Smooth muscle cell (in vitro differentiated cells): ENCODE results near the gene NR2C2AP. TPM values are rescaled to one million over a fixed set of nuclear protein-coding genes. Genes with fewer than 3 reads are reported as not detected.

Source experiments
- DNase-seq: peaks from one replicate; lab custom pipeline; 2025; ENCODE audit not compliant: unreplicated experiment; lab: John Stamatoyannopoulos, UW
- H2AFZ ChIP-seq: fragments of 200-600 bp; sonication (generic); 2 replicates; pipeline ENCODE4 v1.6.0; 2016; ENCODE audit warnings: antibody characterized with exemption, low read depth, mild to moderate bottlenecking
- H3F3A ChIP-seq: fragments of 200-600 bp; sonication (generic); 2 replicates; pipeline ENCODE4 v1.6.0; 2017; ENCODE audit warnings: antibody characterized with exemption, low read depth
- H3K27ac ChIP-seq: fragments of 200-600 bp; sonication (generic); 2 replicates; pipeline ENCODE4 v1.5.1; 2016; ENCODE audit warnings: low read depth, mild to moderate bottlenecking
- H3K27me3 ChIP-seq: fragments of 200-600 bp; sonication (generic); 2 replicates; pipeline ENCODE4 v1.6.1; 2016; ENCODE audit warnings: low read depth, mild to moderate bottlenecking
- H3K36me3 ChIP-seq: fragments of 200-600 bp; sonication (generic); 2 replicates; pipeline ENCODE4 v1.5.1; 2016; ENCODE audit warnings: low read depth
- H3K4me1 ChIP-seq: fragments of 200-600 bp; sonication (generic); 2 replicates; pipeline ENCODE4 v1.5.1; 2016; ENCODE audit warnings: low read depth
- H3K4me2 ChIP-seq: fragments of 200-600 bp; sonication (generic); 2 replicates; pipeline ENCODE4 v1.6.0; 2016; ENCODE audit warnings: mild to moderate bottlenecking
- H3K4me3 ChIP-seq: fragments of 200-600 bp; sonication (generic); 2 replicates; pipeline ENCODE4 v1.5.1; 2016; ENCODE audit warnings: mild to moderate bottlenecking
- H3K79me2 ChIP-seq: fragments of 200-600 bp; sonication (generic); 2 replicates; pipeline ENCODE4 v1.6.0; 2016; ENCODE audit warnings: low read depth, mild to moderate bottlenecking
- H3K9ac ChIP-seq: fragments of 200-600 bp; sonication (generic); 2 replicates; pipeline ENCODE4 v1.6.0; 2016; ENCODE audit warnings: low read depth
- H3K9me3 ChIP-seq: fragments of 200-600 bp; sonication (generic); replicated peaks from 2 replicates; pipeline ENCODE4 v1.5.1; 2016; ENCODE audit warnings: low read depth
- H4K20me1 ChIP-seq: fragments of 200-600 bp; sonication (generic); 2 replicates; pipeline ENCODE4 v1.6.0; 2016; ENCODE audit warnings: low read depth
- whole genome bisulfite sequencing: methylation state at CpG from one replicate; pipeline ENCODE4 v1.1.7; 2016; ENCODE audit warnings: low lambda C conversion rate; 5-methylcytosine and 5-hydroxymethylcytosine counted together
- polyA plus RNA-seq: library from polyadenylated mRNA; unstranded; fragments of >200 nt; fragmentation: Nextera tagmentation; extraction: Ambion mirVana; gene quantifications from 2 replicates; pipeline ENCODE4 v1.2.1, GENCODE V29; 2016
- total RNA-seq: library from RNA; depleted of rRNA; stranded (reverse); fragments of >200 nt; gene quantifications from 2 replicates; pipeline ENCODE4 v1.2.3, GENCODE V29; 2014
- TF ChIP-seq, protein P1 (sequence below): fragments of 200-600 bp; sonication (generic); IDR thresholded peaks from 2 replicates; pipeline ENCODE4 v1.5.1; 2017; ENCODE audit warnings: borderline replicate concordance, mild to moderate bottlenecking, antibody characterized with exemption; ENCODE audit not compliant: insufficient read depth, poor library complexity, severe bottlenecking

NR2C2AP gene
- total and polyA plus RNA-seq, 2 experiments from 2014 or later: 6.9 to 10.5 TPM

DNA sequence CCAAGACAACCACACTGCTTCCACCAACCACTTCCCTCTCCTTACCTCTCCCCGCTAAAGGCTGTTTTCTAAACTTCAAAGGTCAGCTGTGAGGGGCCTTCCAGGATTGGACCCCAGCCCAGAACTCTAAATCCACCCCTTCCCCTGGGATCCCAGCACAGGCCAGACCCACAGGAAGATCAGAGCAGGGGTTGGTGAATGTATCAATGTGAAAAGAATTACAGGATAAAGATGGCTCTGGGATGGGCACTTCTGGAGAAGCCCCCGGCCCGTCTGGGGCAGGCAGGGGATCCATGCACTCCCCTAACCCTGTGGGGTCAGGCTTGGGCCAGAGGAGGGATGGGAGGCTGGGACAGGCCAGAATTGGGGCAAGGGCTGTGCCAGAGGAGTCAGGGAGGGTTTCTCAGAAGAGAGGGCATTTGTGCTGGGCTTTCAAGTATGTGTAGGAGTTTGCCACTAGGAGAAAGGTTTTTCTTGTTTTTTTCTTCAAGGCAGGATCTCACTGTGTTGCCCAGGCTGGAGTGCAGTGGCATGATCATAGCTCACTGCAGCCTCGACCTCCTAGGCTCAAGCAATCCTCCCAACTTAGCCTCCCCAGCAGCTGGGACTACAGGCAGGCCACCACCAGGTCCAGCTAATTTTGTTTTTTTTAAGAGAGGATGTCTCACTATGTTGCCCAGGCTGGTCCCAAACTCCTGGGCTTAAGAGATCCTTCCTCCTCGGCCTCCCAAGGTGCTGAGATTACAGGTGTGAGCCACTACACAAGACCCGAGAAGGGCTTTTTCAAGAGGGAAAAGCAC lies 32.1 kb downstream of the NR2C2AP start:
- Histone ChIP-seq H3K4me3 (no peak overlapping the region), H3K9ac (no peak overlapping the region), H3K36me3 (no peaks in the 10 kb centered on the region), H3K4me2 (peak overlapping the region; percentile 81), H3K27me3 (no peaks in the 10 kb centered on the region), H4K20me1 (peaks cover 11% of the 10 kb centered on the region), H2AFZ (no peak overlapping the region), H3K79me2 (no peaks in the 10 kb centered on the region), H3K9me3 (no peaks in the 10 kb centered on the region), H3K4me1 (no peaks in the 10 kb centered on the region), H3F3A (no peaks in the 10 kb centered on the region), H3K27ac (no peak overlapping the region)
- TF ChIP-seq, protein P1, sequence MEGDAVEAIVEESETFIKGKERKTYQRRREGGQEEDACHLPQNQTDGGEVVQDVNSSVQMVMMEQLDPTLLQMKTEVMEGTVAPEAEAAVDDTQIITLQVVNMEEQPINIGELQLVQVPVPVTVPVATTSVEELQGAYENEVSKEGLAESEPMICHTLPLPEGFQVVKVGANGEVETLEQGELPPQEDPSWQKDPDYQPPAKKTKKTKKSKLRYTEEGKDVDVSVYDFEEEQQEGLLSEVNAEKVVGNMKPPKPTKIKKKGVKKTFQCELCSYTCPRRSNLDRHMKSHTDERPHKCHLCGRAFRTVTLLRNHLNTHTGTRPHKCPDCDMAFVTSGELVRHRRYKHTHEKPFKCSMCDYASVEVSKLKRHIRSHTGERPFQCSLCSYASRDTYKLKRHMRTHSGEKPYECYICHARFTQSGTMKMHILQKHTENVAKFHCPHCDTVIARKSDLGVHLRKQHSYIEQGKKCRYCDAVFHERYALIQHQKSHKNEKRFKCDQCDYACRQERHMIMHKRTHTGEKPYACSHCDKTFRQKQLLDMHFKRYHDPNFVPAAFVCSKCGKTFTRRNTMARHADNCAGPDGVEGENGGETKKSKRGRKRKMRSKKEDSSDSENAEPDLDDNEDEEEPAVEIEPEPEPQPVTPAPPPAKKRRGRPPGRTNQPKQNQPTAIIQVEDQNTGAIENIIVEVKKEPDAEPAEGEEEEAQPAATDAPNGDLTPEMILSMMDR: no peak
- DNase-seq: no peak
- 90% methylated on average over 6 of the region's 6 CpGs for WGBS

DNA sequence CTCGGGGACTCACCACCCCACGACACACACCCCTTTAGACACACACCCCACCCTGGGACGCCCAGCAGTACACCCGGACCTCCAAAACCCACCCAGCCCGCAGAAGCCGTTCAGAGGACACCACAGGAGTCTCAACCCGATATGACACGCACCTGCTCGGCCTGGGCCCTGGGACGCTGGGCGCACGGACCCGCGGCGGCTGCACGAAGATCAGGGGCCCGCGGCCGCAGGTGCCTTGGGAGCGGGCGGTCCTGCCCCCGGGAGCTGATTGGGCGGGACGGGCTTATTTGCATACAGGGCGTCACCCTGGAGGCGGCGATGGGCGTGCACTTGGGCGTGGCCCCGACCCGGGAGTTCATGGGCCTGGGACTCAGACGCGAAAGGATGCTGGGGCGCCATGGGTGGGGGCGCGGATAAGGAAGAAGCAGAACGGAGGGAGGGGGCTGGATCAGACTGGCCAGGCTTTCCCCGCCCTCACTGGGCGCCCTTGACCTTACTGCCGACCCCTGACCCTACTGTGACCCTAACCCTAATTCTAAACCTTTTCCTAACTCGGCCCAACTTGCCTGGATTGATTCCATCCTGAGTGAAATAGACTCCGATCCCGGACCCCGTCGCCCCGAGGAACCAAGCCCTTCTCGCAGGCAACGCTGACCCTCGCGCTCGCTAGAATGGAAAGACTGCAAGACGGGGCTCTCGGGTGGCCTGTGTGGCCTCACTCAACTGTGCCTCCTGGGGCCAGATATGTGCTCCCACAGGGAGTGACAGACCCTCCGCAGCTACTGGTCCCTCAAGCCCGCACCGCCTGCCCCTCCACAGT lies 33.0 kb downstream of the NR2C2AP start, which contains the start of gene MEF2B:
Gene MEF2B, minus strand, starts transcription at position 211 of the 820 bp plus-strand sequence. CDS start 19,528 bp downstream, outside the sequence.
- H3K79me2 ChIP-seq: no peaks in the 10 kb centered on the region
- H3K27ac ChIP-seq: no peak within 1 kb of the TSS
- H3K4me3 ChIP-seq: peak within 1 kb of the TSS; percentile 38
- TF ChIP-seq, protein P1: no peak
- no peaks in the 10 kb centered on the region for H3K9me3 ChIP-seq
- H2AFZ ChIP-seq: no peak within 1 kb of the TSS
- no peak within 1 kb of the TSS for H3K9ac ChIP-seq
- peak within 1 kb of the TSS; percentile 81 for H3K4me2 ChIP-seq
- H3K27me3 ChIP-seq: no peaks in the 10 kb centered on the region
- H4K20me1 ChIP-seq: peaks cover 11% of the 10 kb centered on the region
- peak; percentile 14 for DNase-seq
- no peaks in the 10 kb centered on the region for H3K36me3 ChIP-seq
- no peaks in the 10 kb centered on the region for H3K4me1 ChIP-seq
- 17% methylated on average over 56 of the region's 56 CpGs for WGBS
- no peaks in the 10 kb centered on the region for H3F3A ChIP-seq

DNA sequence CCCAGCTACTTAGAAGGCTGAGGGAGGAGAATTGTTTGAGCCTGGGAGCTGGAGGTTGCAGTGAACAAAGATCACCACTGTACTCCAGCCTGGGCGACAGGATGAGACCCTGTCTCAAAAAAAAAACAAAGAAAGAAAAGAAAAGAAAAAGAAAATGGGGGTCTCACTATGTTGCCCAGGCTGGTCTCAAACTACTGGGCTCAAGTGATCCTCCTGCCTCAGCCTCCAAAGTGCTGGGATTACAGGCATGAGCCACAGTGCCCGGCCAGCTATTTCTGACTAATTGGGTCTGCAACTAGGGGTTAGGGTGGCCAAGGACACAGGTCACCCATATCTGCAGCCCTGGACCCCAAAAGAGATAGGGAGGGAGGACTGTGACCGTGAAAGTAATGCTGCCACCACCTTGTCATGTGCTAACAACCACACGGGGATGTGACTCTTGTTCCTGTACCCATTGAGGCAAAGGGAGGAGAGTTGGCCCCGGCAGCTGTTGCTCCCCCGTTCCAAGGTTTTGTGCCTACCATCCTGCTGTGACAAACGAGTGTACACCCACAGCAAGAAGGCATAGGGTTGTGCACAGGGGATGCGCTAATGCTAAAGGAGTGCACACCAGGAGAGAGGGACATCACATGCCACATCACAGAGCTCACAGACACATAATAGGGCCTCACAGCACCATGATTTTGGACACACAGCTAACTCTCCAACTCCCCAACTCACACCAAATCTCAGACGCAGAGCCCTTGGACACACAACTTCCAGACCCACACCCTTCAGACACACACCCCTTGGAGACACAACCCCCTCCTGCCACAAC lies 33.8 kb downstream of the NR2C2AP start:
- TF ChIP-seq, protein P1: no peak

More for the DNA sequence above, 33.8 kb downstream of the NR2C2AP start:
- Histone ChIP-seq H3K9me3 (no peaks in the 10 kb centered on the region), H3K36me3 (no peaks in the 10 kb centered on the region), H3F3A (no peaks in the 10 kb centered on the region), H3K9ac (no peak overlapping the region), H3K4me1 (no peaks in the 10 kb centered on the region), H3K4me2 (peak overlapping the region; percentile 81), H3K4me3 (peak overlapping the region; percentile 38), H3K27ac (no peak overlapping the region), H3K79me2 (no peaks in the 10 kb centered on the region), H2AFZ (no peak overlapping the region), H4K20me1 (peaks cover 11% of the 10 kb centered on the region), H3K27me3 (no peaks in the 10 kb centered on the region)
- 81% methylated on average over 9 of the region's 9 CpGs for WGBS
- DNase-seq: no peak
